Ovary (tissue), 9 donors: ENCODE measurements around the gene EYS. TPM values are rescaled to one million over a fixed set of nuclear protein-coding genes. Genes with fewer than 3 reads are reported as not detected.

Experiments used
- DNase-seq, 5 donors: peaks; one replicate each; pipeline ENCODE4 v3.0.0-alpha.2; 2019 to 2020
- H3K27ac ChIP-seq, 2 donors: fragments of 200-600 bp; one replicate each; pipeline versions ENCODE4 v1.5.1 to v1.8.0; 2019 to 2022
- H3K27me3 ChIP-seq: fragments of 200-600 bp; one replicate; pipeline ENCODE4 v1.8.0; 2022
- H3K36me3 ChIP-seq: fragments of 200-600 bp; sonication (generic); one replicate; pipeline ENCODE4 v1.5.1; 2019
- H3K4me1 ChIP-seq: one replicate; pipeline ENCODE4 v1.8.1; 2013; ENCODE audit warnings: mild to moderate bottlenecking, moderate library complexity; ENCODE audit not compliant: insufficient read depth
- H3K4me3 ChIP-seq: fragments of 200-600 bp; sonication (generic); one replicate; pipeline ENCODE4 v1.5.1; 2017
- H3K9me3 ChIP-seq, 2 donors: fragments of 200-600 bp in 1 of 2; sonication (generic) in 1 of 2; one replicate each; pipeline versions ENCODE4 v1.5.1 to v1.8.1; 2013 to 2019; ENCODE audit warnings: mild to moderate bottlenecking in 1 of 2, moderate library complexity in 1 of 2
- CTCF ChIP-seq, 3 donors: fragments of 450-650 bp in 2 of 3; fragments of 200-600 bp in 1 of 3; IDR thresholded peaks; one replicate each; pipeline versions ENCODE4 v1.5.1 to v1.8.0; 2016 to 2022; ENCODE audit warnings: antibody characterized with exemption in 3 of 3, mild to moderate bottlenecking in 1 of 3
- EP300 ChIP-seq: sonication (generic); formaldehyde crosslinking; IDR thresholded peaks from one replicate; pipeline ENCODE4 v1.6.1; 2017; ENCODE audit warnings: antibody characterized with exemption
- POLR2A ChIP-seq: fragments of 450-650 bp; IDR thresholded peaks from one replicate; pipeline ENCODE4 v1.6.1; 2017; ENCODE audit warnings: antibody characterized with exemption, mild to moderate bottlenecking, moderate library complexity
- WGBS, 3 donors: extraction: QIAGEN DNeasy Blood & Tissue Kit in 1 of 3; methylation state at CpG; one replicate each; pipeline versions ENCODE4 v1.1.5 to v1.1.7; 2013 to 2017; 5-methylcytosine and 5-hydroxymethylcytosine counted together
- intact Hi-C, 4 donors: fragments of 100-400 bp; cut with DNase I; formaldehyde crosslinking; loops; one replicate each; pipeline versions ENCODE4 v1.11.0 to v1.15.1; 2022 to 2023
- polyA plus RNA-seq, 2 donors: library from polyadenylated mRNA; stranded (reverse); fragments of 200-250 nt in 1 of 2; fragments of 350-450 nt in 1 of 2; fragmentation: Illumina TruSeq in 1 of 2; extraction: RNeasy Lipid Tissue Mini Kit (QIAGEN cat#74804) in 1 of 2; gene quantifications; one replicate each; pipeline ENCODE4 v1.2.3, GENCODE V29; 2013 to 2014
- total RNA-seq, 7 donors: library from RNA; depleted of rRNA in 2 of 7; stranded (reverse); fragments of >200 nt in 2 of 7; fragmentation: NEBNext Ultra II Directional in 3 of 7; extraction: Animal tissue kit (Norgen Biotek cat#: 25700) in 3 of 7; gene quantifications; one replicate each; pipeline versions ENCODE4 v1.1.0 to v1.2.4, GENCODE V29; 2016 to 2023
- donor health status: DM: no; HTN: no; CAD: no; lungs with moderate emphysema.
- donor health status: DM: no; HTN: no; CAD: no.
- donor health status: Bipolar disorder and iron deficiency.
- donor health status: DM: yes; HTN: yes; CAD: no.
- donor health status: DM: no; HTN: no; CAD: no.
- donor health status: DM: yes; HTN: yes; CAD: no.

Gene EYS
- total and polyA plus RNA-seq, 9 donors: under 0.01 to 0.03 (median 0.01) TPM; not detected in 6

DNA sequence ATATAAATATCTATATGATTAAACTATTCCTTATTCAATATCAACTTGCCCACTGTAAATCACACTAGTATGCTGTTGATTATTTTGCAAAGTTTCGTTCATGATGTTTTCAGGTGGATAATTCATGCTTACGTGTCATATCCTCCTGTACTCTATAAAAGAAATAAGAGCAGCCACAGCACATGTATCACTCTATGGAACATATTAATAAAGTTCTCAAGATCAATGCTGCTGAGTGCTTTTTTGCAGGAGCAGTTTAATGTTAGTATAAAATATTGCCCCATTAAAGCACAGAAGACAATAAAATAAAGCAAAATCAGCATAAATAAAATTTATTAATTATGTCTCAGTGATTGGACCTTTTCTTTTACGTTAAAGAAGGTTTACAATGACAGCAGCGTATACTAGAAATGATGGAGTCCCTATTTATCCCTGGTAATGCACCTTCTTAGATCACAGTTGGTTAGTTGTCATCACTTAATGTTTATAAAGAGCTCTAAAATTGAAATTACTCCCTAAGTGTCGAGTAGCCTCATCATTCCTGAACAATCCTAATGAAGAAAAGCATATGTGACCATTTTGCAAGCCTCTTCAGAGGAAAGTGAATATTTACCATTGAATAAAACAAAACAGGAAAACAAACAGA is 517.7 kb downstream of the EYS start:
- Histone ChIP-seq H3K9me3 (no peaks in the 10 kb centered on the region), H3K27ac (no peak overlapping the region), H3K4me1 (no peaks in the 10 kb centered on the region), H3K4me3 (no peak overlapping the region), H3K27me3 (no peaks in the 10 kb centered on the region), H3K36me3 (no peaks in the 10 kb centered on the region)
- TF ChIP-seq POLR2A (no peak), EP300 (no peak), CTCF (IDR thresholded peaks at IDR 0.05) (no peak)
- WGBS, 3 donors: 58 to 80% (median 68%) methylated on average over 5 of the region's 5 CpGs
- intact Hi-C loops: no loop called here
- DNase-seq: no peak

GRCh38 chr6:65186826-65187225 is 520.2 kb downstream of the EYS start:
- DNase-seq: no peak
- H3K27me3 ChIP-seq: no peaks in the 10 kb centered on the region
- no peak overlapping the region for H3K27ac ChIP-seq
- 47 to 58% (median 54%) methylated on average over 1 of the region's 1 CpG for WGBS, 3 donors
- TF ChIP-seq POLR2A (no peak), EP300 (no peak), CTCF (IDR thresholded peaks at IDR 0.05) (no peak)
- no peaks in the 10 kb centered on the region for H3K9me3 ChIP-seq
- no peak overlapping the region for H3K4me3 ChIP-seq
- no peaks in the 10 kb centered on the region for H3K4me1 ChIP-seq
- intact Hi-C loops: no loop called here
- H3K36me3 ChIP-seq: no peaks in the 10 kb centered on the region

GRCh38 chr6:65182681-65183080 is 524.3 kb downstream of the EYS start:
- TF ChIP-seq CTCF (IDR thresholded peaks at IDR 0.05): no peak
- no peak for TF ChIP-seq POLR2A
- TF ChIP-seq EP300: no peak
- Histone ChIP-seq H3K27me3 (no peaks in the 10 kb centered on the region), H3K4me1 (no peaks in the 10 kb centered on the region), H3K9me3 (no peaks in the 10 kb centered on the region), H3K27ac (no peak overlapping the region), H3K4me3 (no peak overlapping the region), H3K36me3 (no peaks in the 10 kb centered on the region)
- DNase-seq: peak in 2 of 5 donors; percentile 3 to 19
- WGBS, 3 donors: 9 to 37% (median 22%) methylated on average over 2 of the region's 2 CpGs
- intact Hi-C loops: no loop called here

GRCh38 chr6:65170273-65170672 is 536.8 kb downstream of the EYS start:
- Histone ChIP-seq H3K36me3 (no peaks in the 10 kb centered on the region), H3K4me3 (no peak overlapping the region), H3K4me1 (no peaks in the 10 kb centered on the region), H3K27me3 (no peaks in the 10 kb centered on the region), H3K9me3 (no peaks in the 10 kb centered on the region), H3K27ac (no peak overlapping the region)
- TF ChIP-seq EP300 (no peak), CTCF (IDR thresholded peaks at IDR 0.05) (no peak), POLR2A (no peak)
- WGBS, 3 donors: 72 to 86% (median 85%) methylated on average over 2 of the region's 2 CpGs
- DNase-seq: no peak
- intact Hi-C loops: no loop called here
